ENCODE results near the gene YARS1. TPM values are rescaled to one million over a fixed set of nuclear protein-coding genes. Genes with fewer than 3 reads are reported as not detected.

Gene YARS1
- total and polyA plus RNA-seq, 2 of the 13 experiments (the other 11 are each of a cell fraction or from before 2014, with no cell fraction given) = 50.1 to 113 TPM

GRCh38 chr1:32741413-32742198 lies 75.6 kb downstream of the YARS1 start:
- in situ Hi-C loops (cut with HindIII; ENCODE audit: extremely low pct_ligation_motif_present, low pct_unique_long_range_greater_than_20kb) (no loop called here), intact Hi-C loops (cut with micrococcal nuclease; ENCODE audit: unreplicated experiment) (loop anchor here (1.0 to 2.0 kb wide), 2 partner anchors 29 to 31 kb away; no protein-coding TSS in a partner anchor)
- Histone ChIP-seq H3K36me3 (replicated peaks in 1 of 2; ENCODE audit: control insufficient read depth in 1 of 2, insufficient read depth in 2 of 2, low read length in 2 of 2) (peaks cover 0 to 2% of the 10 kb centered on the region in 2 experiments; a peak in 1 of 5 replicates), H2AFZ (ENCODE audit: low read length) (peak overlapping the region; percentile 61), H3K9ac (ENCODE audit: insufficient read depth, low read depth, low read length) (peak overlapping the region; percentile 87), H3K27ac (ENCODE audit: extremely low read length, insufficient read depth, low read length) (peak overlapping the region; percentile 87), H3K4me1 (ENCODE audit: insufficient read depth, low read length) (peaks cover 62% of the 10 kb centered on the region), H3K4me3 (replicated peaks in 1 of 3; ENCODE audit: insufficient read depth in 1 of 3, low read depth in 2 of 3, low read length in 3 of 3) (peak overlapping the region; percentile 80 to 92 (median 91)), H4K20me1 (ENCODE audit: insufficient read depth, low read length) (no peaks in the 10 kb centered on the region; the same call in 1 of the 2 replicates), H3K9me3 (ENCODE audit: low read length) (no peaks in the 10 kb centered on the region), H3K79me2 (ENCODE audit: insufficient read depth, low read length) (peaks cover 29% of the 10 kb centered on the region), H3K27me3 (ENCODE audit: control insufficient read depth in 1 of 2, insufficient read depth in 2 of 2, low read length in 2 of 2) (no peaks in the 10 kb centered on the region; a peak in 1 of 5 replicates), H3K4me2 (ENCODE audit: low read depth, low read length) (peak overlapping the region; percentile 96)
- DNase-seq (ENCODE audit: low spot score) (no peak), FAIRE-seq (no peak), ATAC-seq (peak; percentile 20)
- BruUV-seq (replicated peaks) = no TSS peak
- 1% methylated on average over 13 of the region's 103 CpGs for whole genome bisulfite sequencing (ENCODE audit: low lambda C conversion rate)
- ChIA-PET CTCF (ENCODE audit: low intra/inter-chr PET ratio, low total read pairs) (interaction anchor here (2.1 to 3.4 kb wide), 2 partner anchors 30 to 31 kb away, joined by 13 to 18 read pairs; no protein-coding TSS in a partner anchor), POLR2A (interaction anchor here (1.1 to 2.1 kb wide), 5 partner anchors 17 to 91 kb away, joined by 3 to 13 read pairs (median 9); partner anchors contain the start of genes RBBP4 and ZBTB8OS)
- no peak for TF ChIP-seq NFATC3 (CRISPR knock-in tag; IDR thresholded peaks at IDR 0.05)
- TF ChIP-seq NFE2L1 (CRISPR knock-in tag; IDR thresholded peaks at IDR 0.05; ENCODE audit: borderline replicate concordance) = no peak
- no peak for TF ChIP-seq SIN3B (IDR thresholded peaks at IDR 0.05; ENCODE audit: low read length)
- TF ChIP-seq MXD1 (CRISPR knock-in tag; IDR thresholded peaks at IDR 0.05) = no peak
- no peak for TF ChIP-seq CENPBD1 (CRISPR knock-in tag; IDR thresholded peaks at IDR 0.05; ENCODE audit: borderline replicate concordance, low read depth)
- TF ChIP-seq ZNF333 (CRISPR knock-in tag; IDR thresholded peaks at IDR 0.05; ENCODE audit: borderline replicate concordance) = no peak
- TF ChIP-seq SSRP1 (CRISPR knock-in tag; IDR thresholded peaks at IDR 0.05) = no peak
- no peak for TF ChIP-seq SOX5 (CRISPR knock-in tag; IDR thresholded peaks at IDR 0.05; ENCODE audit: borderline replicate concordance)
- no peak for TF ChIP-seq ZNF317 (CRISPR knock-in tag; IDR thresholded peaks at IDR 0.05)
- peak; percentile 82 for TF ChIP-seq RAD21 (CRISPR knock-in tag; IDR thresholded peaks at IDR 0.05)
- TF ChIP-seq ZNF564 (CRISPR knock-in tag; IDR thresholded peaks at IDR 0.05) = no peak
- TF ChIP-seq HMGXB4 (CRISPR knock-in tag; IDR thresholded peaks at IDR 0.05; ENCODE audit: borderline replicate concordance in 1 of 2, low read depth in 1 of 2) = peak in 1 of 2 experiments; percentile 68; a peak in 2 of 4 replicates
- peak; percentile 40; the same call in 1 of the 2 replicates for TF ChIP-seq NR2C2 (CRISPR knock-in tag; IDR thresholded peaks at IDR 0.05; ENCODE audit: borderline replicate concordance)
- TF ChIP-seq HNRNPL (IDR thresholded peaks at IDR 0.05; ENCODE audit: low read depth, low read length) = peak; percentile 75; the same call in 1 of the 2 replicates
- peak; percentile 97 for TF ChIP-seq HNRNPK (IDR thresholded peaks at IDR 0.05; ENCODE audit: low read depth, low read length, poor library complexity, severe bottlenecking)
- TF ChIP-seq MED1 (CRISPR knock-in tag; IDR thresholded peaks at IDR 0.05) = no peak
- no peak for TF ChIP-seq ZNF672 (CRISPR knock-in tag; IDR thresholded peaks at IDR 0.05)
- peak; percentile 41 for TF ChIP-seq AGO2 (optimal IDR thresholded peaks at IDR 0.05; ENCODE audit: low read depth, low read length)
- TF ChIP-seq EP300 (IDR thresholded peaks at IDR 0.05; ENCODE audit: low read depth in 2 of 2, low read length in 2 of 2) = no peak
- no peak for TF ChIP-seq EP300 (CRISPR knock-in tag; IDR thresholded peaks at IDR 0.05; ENCODE audit: borderline replicate concordance)
- TF ChIP-seq ZNF251 (CRISPR knock-in tag; IDR thresholded peaks at IDR 0.05) = no peak

Measured in HepG2 (cell line).